Kidney epithelial cell (primary cell): ENCODE measurements around the gene SCD. TPM values are rescaled to one million over a fixed set of nuclear protein-coding genes. Genes with fewer than 3 reads are reported as not detected.

Source experiments
- DNase-seq: peaks from one replicate; pipeline ENCODE4 v3.0.0-alpha.2; 2010; ENCODE audit warnings: low read depth
- H3K27me3 ChIP-seq: 2 replicates; pipeline ENCODE4 v1.6.0; 2011; ENCODE audit warnings: low read length; ENCODE audit not compliant: control insufficient read depth, insufficient read depth
- H3K36me3 ChIP-seq: 2 replicates; pipeline ENCODE4 v1.5.1; 2011; ENCODE audit warnings: low read length; ENCODE audit not compliant: control insufficient read depth, insufficient read depth
- H3K4me3 ChIP-seq: 2 replicates; pipeline ENCODE4 v1.5.1; 2011; ENCODE audit warnings: low read depth, mild to moderate bottlenecking, control low read depth, low read length
- total RNA-seq: library from RNA; depleted of rRNA; stranded (reverse); fragments of >200 nt; gene quantifications from 2 replicates; pipeline ENCODE4 v1.2.3, GENCODE V29; 2015
- TF ChIP-seq, protein P1 (sequence below): IDR thresholded peaks from 2 replicates; pipeline ENCODE4 v1.5.1; 2011; ENCODE audit warnings: mild to moderate bottlenecking, moderate library complexity, low read length, control low read depth, inconsistent platforms; ENCODE audit not compliant: insufficient read depth, poor library complexity, severe bottlenecking

SCD gene
- total RNA-seq, 1 donor from 2014 or later: 288 TPM

DNA sequence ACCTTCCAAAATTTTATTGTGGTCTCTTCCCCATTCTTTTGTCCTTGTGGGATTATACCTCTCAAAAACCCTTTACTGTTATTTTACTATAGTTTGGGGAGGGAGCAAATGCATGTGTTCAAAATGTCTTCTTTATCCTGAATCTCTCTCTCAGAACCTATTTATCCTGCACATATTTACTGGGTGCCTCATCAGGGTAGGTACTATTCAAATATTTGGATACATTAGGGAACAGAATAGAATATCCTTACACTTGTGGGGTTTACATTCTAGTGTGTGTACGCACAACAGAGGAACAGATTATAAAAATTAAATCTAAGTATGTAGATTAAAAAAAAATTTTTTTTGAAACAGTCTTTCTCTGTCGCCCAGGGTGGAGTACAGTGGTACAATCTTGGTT lies 48.6 kb downstream of the SCD start:
- Histone ChIP-seq H3K36me3 (no peaks in the 10 kb centered on the region), H3K4me3 (no peak overlapping the region), H3K27me3 (no peaks in the 10 kb centered on the region)
- TF ChIP-seq, protein P1, sequence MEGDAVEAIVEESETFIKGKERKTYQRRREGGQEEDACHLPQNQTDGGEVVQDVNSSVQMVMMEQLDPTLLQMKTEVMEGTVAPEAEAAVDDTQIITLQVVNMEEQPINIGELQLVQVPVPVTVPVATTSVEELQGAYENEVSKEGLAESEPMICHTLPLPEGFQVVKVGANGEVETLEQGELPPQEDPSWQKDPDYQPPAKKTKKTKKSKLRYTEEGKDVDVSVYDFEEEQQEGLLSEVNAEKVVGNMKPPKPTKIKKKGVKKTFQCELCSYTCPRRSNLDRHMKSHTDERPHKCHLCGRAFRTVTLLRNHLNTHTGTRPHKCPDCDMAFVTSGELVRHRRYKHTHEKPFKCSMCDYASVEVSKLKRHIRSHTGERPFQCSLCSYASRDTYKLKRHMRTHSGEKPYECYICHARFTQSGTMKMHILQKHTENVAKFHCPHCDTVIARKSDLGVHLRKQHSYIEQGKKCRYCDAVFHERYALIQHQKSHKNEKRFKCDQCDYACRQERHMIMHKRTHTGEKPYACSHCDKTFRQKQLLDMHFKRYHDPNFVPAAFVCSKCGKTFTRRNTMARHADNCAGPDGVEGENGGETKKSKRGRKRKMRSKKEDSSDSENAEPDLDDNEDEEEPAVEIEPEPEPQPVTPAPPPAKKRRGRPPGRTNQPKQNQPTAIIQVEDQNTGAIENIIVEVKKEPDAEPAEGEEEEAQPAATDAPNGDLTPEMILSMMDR: no peak
- DNase-seq: no peak

DNA sequence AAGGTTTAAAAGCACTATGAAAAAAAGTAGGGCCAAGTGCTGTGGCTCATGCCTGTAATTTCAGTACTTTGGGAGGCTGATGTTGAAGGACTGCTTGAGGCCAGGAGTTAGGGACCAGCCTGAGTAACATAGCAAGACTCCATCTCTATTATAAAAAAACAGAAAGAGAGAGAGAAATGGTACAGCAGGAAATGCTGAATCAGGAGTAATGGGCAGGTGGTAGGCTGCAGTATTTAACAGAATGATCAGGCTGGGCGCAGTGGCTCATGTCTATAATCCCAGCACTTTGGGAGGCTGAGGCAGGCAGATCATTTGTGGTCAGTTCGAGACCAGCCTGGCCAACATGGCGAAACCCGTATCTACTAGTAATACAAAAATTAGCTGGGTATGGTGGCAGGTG lies 49.6 kb downstream of the SCD start:
- Histone ChIP-seq H3K4me3 (no peak overlapping the region), H3K36me3 (no peaks in the 10 kb centered on the region), H3K27me3 (no peaks in the 10 kb centered on the region)
- DNase-seq: no peak
- TF ChIP-seq, protein P1: no peak

DNA sequence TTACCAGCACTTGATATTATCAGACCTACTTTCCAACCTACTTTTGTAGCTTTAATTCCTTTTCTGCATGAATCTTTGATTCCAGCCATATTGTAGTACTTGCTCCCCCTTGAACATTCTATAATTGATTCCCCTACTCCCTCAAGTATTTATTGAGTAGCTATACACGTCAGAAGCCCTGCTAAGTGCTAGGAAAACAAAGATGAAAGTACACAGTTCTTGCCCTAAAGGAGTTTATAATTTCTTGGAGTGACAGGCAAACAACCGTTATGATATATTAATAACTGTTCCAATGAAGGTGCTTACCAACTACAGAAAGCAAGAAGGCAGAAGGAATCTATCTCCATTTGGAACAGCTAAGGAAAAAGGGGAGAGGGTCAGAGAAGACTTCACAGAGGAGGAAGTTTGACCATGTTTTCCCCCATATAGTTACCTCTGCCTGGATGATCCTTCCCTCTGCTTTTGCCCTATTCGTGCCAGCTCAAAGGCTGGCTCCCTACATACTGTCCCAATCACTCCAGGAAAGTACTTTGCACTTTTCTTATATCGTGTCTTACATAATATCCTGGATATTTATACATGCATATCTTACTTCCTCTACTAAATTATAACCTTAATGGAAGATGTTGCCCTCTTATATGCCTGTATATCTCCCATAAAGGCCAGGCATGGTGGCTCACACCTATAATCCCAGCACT lies 54.7 kb downstream of the SCD start:
- H3K27me3 ChIP-seq: no peaks in the 10 kb centered on the region
- no peak for DNase-seq
- no peak overlapping the region for H3K4me3 ChIP-seq
- TF ChIP-seq, protein P1: no peak
- no peaks in the 10 kb centered on the region for H3K36me3 ChIP-seq

DNA sequence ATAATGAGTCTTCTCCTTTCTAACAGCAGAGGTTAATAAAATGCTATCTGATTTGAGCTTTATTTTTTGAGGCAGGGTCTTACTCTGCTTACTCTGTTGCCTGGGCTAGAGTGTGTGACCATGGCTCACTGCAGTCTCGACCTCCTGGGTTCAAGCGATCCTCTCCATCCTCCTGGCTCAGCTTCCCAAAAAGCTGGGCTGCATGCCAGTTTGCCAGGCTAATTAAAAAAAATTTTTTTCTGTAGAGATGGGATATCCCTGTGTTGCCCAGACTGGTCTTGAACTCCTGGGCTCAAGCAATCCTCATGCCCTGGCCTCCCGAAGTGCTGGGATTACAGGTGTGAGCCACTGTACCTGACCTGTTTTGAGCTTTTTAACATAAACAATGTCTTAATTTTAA lies 56.7 kb downstream of the SCD start:
- no peaks in the 10 kb centered on the region for H3K27me3 ChIP-seq
- no peak for DNase-seq
- no peaks in the 10 kb centered on the region for H3K36me3 ChIP-seq
- TF ChIP-seq, protein P1: no peak
- H3K4me3 ChIP-seq: no peak overlapping the region

DNA sequence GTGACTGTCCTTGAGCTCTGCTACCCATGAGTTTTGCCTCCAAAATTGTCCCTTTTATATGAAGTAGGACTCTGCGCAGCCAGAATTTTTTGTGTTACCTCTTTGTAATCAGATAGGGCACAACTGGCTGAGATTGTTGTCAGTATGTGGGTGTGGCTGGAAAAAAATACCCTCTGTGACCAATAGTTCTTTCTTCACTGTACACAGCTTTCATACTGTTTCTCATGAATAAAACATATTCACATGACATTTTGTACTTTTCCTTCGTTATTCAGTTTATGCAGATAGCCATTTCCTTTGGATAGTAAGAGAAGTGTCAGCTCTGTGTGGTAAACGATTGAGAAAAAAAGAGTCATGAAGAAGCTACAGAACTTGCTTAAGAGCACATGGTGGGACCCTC lies 66.1 kb downstream of the SCD start:
- TF ChIP-seq, protein P1: no peak
- no peaks in the 10 kb centered on the region for H3K36me3 ChIP-seq
- no peak for DNase-seq
- no peaks in the 10 kb centered on the region for H3K27me3 ChIP-seq
- H3K4me3 ChIP-seq: no peak overlapping the region

Other genes with a start within 250 kb of the SCD start
- gene ERLIN1, start 161.2 kb upstream of the SCD start, total RNA-seq: 10.3 and 17.7 TPM in 2 replicates
- gene CHUK, start 117.6 kb upstream of the SCD start, total RNA-seq: 19.7 and 25.9 TPM in 2 replicates
- 28.0 and 33.9 TPM in 2 replicates for gene CWF19L1, start 79.6 kb upstream of the SCD start, total RNA-seq
- 81.7 and 92.8 TPM in 2 replicates for gene BLOC1S2, start 60.6 kb upstream of the SCD start, total RNA-seq
- not detected in 2 replicates for gene PKD2L1, start 17.0 kb upstream of the SCD start, total RNA-seq
- gene WNT8B, start 115.8 kb downstream of the SCD start, total RNA-seq: 0.07 TPM in 1 of 2 replicates, not detected in the other
- gene SEC31B, start 172.6 kb downstream of the SCD start, total RNA-seq: 1.6 and 2.6 TPM in 2 replicates
- 148 and 183 TPM in 2 replicates for gene NDUFB8, start 182.6 kb downstream of the SCD start, total RNA-seq
- gene HIF1AN, start 188.7 kb downstream of the SCD start, total RNA-seq: 11.4 and 11.5 TPM in 2 replicates